Muscle layer of colon (tissue), 2 donors: ENCODE results near the gene GDF15.
"Not testable (repeated sequence)": the region's sequence is repeated elsewhere in the genome, so short reads cannot be mapped to it uniquely, and the experiment has no call there.

Source experiments
- H3K27ac ChIP-seq: one replicate; pipeline ENCODE4 v1.7.0; 2013; ENCODE audit warnings: low read depth, mild to moderate bottlenecking, low read length, moderate library complexity
- H3K27me3 ChIP-seq, 2 donors: one replicate each; pipeline ENCODE4 v1.7.0; 2013; ENCODE audit warnings: low read length in 2 of 2, mild to moderate bottlenecking in 2 of 2; ENCODE audit not compliant: insufficient read depth in 2 of 2, control insufficient read depth in 1 of 2
- H3K36me3 ChIP-seq: one replicate; pipeline ENCODE4 v1.7.0; 2013; ENCODE audit warnings: mild to moderate bottlenecking, low read length; ENCODE audit not compliant: insufficient read depth
- H3K4me1 ChIP-seq: one replicate; pipeline ENCODE4 v1.7.0; 2013; ENCODE audit warnings: mild to moderate bottlenecking, low read length; ENCODE audit not compliant: insufficient read depth
- H3K4me3 ChIP-seq, 2 donors: one replicate each; pipeline ENCODE4 v1.7.0; 2013; ENCODE audit warnings: low read length in 2 of 2, low read depth in 1 of 2, mild to moderate bottlenecking in 1 of 2, moderate library complexity in 1 of 2
- H3K9ac ChIP-seq: one replicate; pipeline ENCODE4 v1.7.0; 2013; ENCODE audit warnings: low read length
- H3K9me3 ChIP-seq: one replicate; pipeline ENCODE4 v1.7.0; 2013; ENCODE audit warnings: mild to moderate bottlenecking, low read length
- donor health status: abdominal sarcoma.
- donor health status: Adenocarcinoma of cecum.

GDF15 gene

DNA sequence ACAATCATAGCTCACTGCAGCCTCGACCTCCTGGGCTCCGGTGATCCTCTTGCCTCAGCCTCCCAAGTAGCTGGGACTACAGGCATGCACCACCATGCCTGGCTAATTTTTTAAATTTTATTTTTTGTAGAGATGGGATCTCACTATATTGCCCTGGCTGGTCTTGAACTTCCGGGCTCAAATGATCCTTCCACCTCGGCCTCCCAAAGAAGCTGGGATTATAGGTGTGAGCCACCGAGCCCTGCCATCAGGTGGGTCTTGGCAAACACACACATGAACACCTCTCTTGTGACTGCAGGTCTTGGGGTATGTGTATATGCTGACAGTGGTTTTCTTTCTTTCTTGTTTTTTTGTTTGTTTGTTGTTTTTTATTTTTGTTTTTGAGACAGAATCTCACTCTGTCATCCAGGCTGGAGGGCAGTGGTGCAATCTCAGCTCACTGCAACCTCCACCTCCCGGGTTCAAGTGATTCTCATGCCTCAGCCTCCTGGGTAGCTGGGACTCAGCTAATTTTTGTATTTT, 37.1 kb upstream of the GDF15 start:
- H3K4me1 ChIP-seq, H3K27me3 ChIP-seq, H3K36me3 ChIP-seq, H3K9ac ChIP-seq, H3K9me3 ChIP-seq, H3K27ac ChIP-seq, H3K4me3 ChIP-seq: not testable (repeated sequence)

DNA sequence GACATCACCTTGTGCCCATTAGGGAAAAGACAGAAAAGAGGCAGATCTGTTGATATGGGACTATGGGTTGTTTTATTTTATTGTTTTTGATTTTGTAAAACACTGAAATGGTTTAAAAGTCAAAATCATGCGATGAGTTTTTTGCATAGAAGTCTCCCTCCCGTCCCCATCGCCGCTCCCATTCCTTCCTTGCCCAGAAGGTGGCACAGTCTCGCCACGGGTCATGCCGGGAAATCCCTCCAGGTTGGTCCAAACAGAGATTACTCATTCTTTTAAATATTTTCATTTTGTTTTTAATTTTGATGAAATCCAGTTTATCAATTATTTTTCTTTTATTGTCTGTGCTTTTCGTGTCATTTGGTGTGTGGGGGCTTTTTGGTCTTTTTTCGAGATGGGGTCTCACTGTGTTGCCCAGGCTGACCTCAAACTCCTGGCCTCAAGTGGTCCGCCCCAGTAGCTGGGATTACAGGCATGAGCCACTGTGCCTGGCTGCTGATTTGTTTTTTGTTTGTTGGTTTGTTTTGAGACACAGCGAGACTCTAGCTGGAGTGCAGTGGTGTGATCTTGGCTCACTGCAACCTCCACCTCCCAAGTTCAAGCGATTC, 36.3 kb upstream of the GDF15 start:
- H3K9ac ChIP-seq = no peak overlapping the region
- no peak overlapping the region for H3K4me3 ChIP-seq
- H3K9me3 ChIP-seq = no peaks in the 10 kb centered on the region
- no peaks in the 10 kb centered on the region for H3K36me3 ChIP-seq
- no peak overlapping the region for H3K27ac ChIP-seq
- no peaks in the 10 kb centered on the region for H3K27me3 ChIP-seq
- H3K4me1 ChIP-seq = no peaks in the 10 kb centered on the region

DNA sequence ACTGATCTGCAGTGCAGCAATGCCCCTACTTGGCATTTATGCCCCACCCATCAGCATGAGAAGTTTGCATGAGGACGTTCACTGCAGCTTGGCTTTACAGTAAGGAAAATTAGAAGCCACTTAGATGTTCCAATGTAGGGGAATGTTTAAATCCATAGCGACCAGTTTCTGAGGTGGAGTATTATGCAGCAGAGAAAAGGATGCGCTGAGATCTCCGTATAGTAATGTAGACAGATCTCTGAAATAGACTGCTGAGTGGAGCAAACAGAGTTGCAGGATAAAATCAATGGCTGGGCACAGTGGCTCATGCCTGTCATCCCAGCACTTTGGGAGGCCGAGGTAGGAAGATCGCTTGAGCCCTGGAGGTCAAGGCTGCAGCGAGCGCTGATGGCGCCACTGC, 35.5 kb upstream of the GDF15 start:
- Histone ChIP-seq H3K4me3 (no peak overlapping the region), H3K9me3 (no peaks in the 10 kb centered on the region), H3K9ac (no peak overlapping the region), H3K4me1 (no peaks in the 10 kb centered on the region), H3K36me3 (no peaks in the 10 kb centered on the region), H3K27ac (no peak overlapping the region), H3K27me3 (no peaks in the 10 kb centered on the region)

DNA sequence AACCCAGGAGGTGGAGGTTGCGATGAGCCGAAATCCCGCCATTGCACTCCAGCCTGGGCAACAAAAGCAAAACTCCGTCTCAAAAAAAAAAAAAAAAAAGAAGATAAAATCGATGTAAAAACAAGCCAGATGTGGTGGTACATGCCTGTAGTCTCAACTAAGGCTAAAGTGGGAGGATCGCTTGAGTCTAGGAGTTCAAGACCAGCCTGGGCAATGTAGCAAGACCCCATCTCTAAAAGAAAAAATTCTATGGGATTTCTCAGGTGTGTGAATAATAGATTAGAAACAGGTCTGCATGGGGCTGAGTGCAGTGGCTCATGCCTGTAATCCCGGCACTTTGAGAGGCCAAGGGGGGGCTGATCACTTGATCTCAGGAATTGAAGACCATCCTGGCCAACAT, 34.4 kb upstream of the GDF15 start:
- H3K4me1 ChIP-seq = no peaks in the 10 kb centered on the region

DNA sequence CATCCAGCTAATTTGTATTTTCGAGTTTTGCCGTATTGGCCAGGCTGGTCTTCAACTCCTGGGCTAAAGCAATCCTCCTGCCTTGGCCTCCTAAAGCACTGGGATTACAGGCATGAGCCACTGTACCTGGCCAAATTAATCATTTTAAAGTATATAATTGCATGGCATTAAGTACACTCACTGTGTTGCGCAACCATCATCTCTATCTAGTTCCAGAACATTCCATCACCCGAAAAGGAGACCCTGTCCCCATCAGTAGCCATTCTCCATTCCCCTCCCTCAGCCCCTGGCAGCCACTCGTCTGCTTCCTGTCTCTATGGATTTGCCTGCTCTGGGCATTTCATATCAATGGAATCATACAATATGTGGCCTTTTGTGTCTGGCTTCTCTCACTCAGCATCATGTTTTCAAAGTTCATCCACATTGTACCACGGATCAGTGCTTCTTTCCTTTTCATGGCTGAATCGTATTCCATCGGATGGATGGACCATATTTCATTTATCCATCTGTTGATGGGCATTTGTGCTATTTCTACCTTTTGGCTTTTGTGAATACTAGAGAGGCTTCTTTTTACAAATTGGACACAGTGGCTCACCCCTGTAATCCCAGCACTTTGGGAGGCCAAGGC, 32.5 kb upstream of the GDF15 start:
- Histone ChIP-seq H3K9me3 (no peaks in the 10 kb centered on the region), H3K36me3 (peaks cover 16% of the 10 kb centered on the region), H3K27ac (no peak overlapping the region), H3K4me1 (no peaks in the 10 kb centered on the region), H3K9ac (no peak overlapping the region), H3K27me3 (no peaks in the 10 kb centered on the region), H3K4me3 (no peak overlapping the region)

More for the DNA sequence above, 34.4 kb upstream of the GDF15 start:
- no peak overlapping the region for H3K4me3 ChIP-seq
- no peak overlapping the region for H3K27ac ChIP-seq
- peaks cover under 1% of the 10 kb centered on the region for H3K36me3 ChIP-seq
- H3K9ac ChIP-seq = no peak overlapping the region
- H3K27me3 ChIP-seq = no peaks in the 10 kb centered on the region
- H3K9me3 ChIP-seq = no peaks in the 10 kb centered on the region

DNA sequence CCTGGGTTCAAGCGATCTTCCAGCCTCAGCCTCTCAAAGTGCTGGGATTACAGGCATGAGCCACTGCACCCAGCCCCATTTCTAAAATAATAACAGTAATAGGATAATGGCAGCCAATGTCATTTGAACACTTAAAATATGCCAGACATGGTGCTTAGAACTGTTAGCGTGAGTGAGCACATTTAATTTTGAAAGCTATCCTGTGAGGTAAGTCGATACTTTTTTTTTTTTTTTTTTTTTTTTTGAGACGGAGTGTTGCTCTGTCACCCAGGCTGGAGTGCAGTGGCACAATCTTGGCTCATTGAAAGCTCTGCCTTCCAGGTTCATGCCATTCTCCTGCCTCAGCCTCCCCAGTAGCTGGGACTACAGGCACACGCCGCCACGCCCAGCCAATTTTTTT, 31.2 kb upstream of the GDF15 start:
- not testable (repeated sequence) for H3K27ac ChIP-seq, H3K4me3 ChIP-seq, H3K4me1 ChIP-seq, H3K9ac ChIP-seq, H3K27me3 ChIP-seq, H3K9me3 ChIP-seq
- H3K36me3 ChIP-seq = peaks cover 16% of the 10 kb centered on the region

DNA sequence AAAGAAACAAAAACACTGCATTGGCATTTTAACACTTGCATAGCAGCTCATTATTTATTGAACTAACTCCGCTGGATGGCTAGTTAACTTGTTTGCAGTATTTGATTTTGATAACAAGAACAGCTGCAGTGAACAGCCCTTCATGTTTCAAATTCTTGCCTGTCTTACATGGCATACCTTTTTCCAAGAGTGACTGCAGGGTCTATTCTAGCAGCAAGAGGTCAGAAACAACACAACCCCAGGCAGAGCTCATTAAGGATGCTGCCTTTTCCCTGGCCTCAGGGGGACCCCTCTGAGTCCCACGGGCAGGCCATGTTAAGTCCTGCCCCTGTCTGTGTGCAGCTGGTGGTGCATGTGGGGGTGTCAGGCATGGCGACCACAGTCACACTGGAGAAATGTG, 28.9 kb upstream of the GDF15 start:
- no peaks in the 10 kb centered on the region for H3K4me1 ChIP-seq
- H3K9me3 ChIP-seq = no peaks in the 10 kb centered on the region
- peaks cover 20% of the 10 kb centered on the region for H3K36me3 ChIP-seq
- H3K9ac ChIP-seq = no peak overlapping the region
- H3K4me3 ChIP-seq = no peak overlapping the region
- no peak overlapping the region for H3K27ac ChIP-seq
- H3K27me3 ChIP-seq = no peaks in the 10 kb centered on the region

DNA sequence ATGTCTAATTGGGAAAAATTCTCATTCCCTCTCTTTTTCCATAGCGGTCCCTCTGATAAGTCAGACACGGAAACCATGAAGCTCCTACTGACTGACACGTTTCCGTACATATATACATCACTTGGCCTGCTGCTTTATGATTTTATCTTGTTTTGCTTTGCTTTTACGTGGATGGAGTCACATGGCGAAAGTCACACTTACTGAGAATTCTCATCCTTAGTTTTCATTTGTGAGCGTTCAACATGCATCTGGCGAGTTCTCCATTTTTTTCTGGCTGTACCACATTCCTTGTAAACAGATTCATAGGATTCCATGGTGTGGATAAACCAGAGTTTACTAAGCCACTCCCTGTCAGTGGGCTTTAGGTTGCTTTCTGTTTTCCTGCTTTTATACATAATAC, 24.3 kb upstream of the GDF15 start:
- peaks cover 14% of the 10 kb centered on the region for H3K4me1 ChIP-seq
- H3K36me3 ChIP-seq = peaks cover 18% of the 10 kb centered on the region
- H3K4me3 ChIP-seq = no peak overlapping the region
- H3K9me3 ChIP-seq = no peaks in the 10 kb centered on the region
- H3K27ac ChIP-seq = no peak overlapping the region
- H3K9ac ChIP-seq = no peak overlapping the region
- no peaks in the 10 kb centered on the region for H3K27me3 ChIP-seq

DNA sequence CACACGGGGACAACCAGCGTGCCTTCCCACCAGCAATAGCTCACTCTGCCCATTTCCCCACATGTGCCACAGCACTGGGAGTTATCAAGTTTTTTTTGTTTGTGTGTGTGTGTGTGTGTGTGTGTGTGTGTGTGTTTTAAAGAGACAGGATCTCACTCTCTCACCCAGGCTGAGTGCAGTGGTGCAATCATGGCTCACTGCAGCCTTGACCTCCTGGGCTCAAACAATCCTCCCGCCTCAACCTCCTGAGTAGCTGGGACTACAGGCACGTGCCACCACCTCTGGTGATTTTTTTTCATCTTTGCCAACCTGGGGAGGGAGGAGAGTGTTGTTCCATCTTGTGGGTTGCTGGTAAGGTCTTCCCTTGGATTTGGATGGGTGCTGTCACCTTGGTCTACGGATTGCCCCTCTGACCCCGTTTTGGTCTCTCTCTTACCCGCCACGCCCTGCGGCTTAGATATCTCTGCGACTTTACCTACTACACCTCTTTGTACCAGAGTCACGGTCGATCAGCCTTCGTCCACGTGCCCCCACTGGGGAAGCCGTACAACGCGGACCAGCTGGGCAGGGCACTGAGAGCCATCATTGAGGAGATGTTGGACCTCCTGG, 22.9 kb upstream of the GDF15 start:
- Histone ChIP-seq H3K27me3 (no peaks in the 10 kb centered on the region), H3K4me3 (no peak overlapping the region), H3K36me3 (peaks cover 4% of the 10 kb centered on the region), H3K4me1 (peaks cover 14% of the 10 kb centered on the region), H3K27ac (no peak overlapping the region), H3K9ac (no peak overlapping the region), H3K9me3 (no peaks in the 10 kb centered on the region)

DNA sequence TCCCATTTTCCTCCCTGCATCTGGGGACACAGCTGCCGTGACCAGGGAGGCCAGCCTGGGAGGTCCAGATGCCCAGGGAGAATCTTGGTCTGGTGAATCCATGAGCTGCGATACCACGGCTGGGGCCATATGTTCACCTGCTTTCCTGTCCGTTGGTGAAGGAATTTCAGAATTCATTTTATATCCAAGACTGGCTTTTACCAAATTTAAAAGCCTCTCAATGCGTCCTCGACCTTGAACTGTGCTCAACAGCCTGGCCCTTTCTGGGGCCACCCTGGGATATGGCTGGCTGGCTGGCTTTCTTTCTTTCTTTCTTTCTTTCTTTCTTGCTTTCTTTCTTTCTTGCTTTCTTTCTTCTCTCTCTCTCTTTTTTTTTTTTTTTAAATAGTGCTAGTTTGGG, 22.2 kb upstream of the GDF15 start:
- no peaks in the 10 kb centered on the region for H3K27me3 ChIP-seq
- H3K27ac ChIP-seq = no peak overlapping the region
- peaks cover 14% of the 10 kb centered on the region for H3K4me1 ChIP-seq
- H3K9ac ChIP-seq = no peak overlapping the region
- H3K4me3 ChIP-seq = no peak overlapping the region
- H3K9me3 ChIP-seq = no peaks in the 10 kb centered on the region
- peaks cover 4% of the 10 kb centered on the region for H3K36me3 ChIP-seq

DNA sequence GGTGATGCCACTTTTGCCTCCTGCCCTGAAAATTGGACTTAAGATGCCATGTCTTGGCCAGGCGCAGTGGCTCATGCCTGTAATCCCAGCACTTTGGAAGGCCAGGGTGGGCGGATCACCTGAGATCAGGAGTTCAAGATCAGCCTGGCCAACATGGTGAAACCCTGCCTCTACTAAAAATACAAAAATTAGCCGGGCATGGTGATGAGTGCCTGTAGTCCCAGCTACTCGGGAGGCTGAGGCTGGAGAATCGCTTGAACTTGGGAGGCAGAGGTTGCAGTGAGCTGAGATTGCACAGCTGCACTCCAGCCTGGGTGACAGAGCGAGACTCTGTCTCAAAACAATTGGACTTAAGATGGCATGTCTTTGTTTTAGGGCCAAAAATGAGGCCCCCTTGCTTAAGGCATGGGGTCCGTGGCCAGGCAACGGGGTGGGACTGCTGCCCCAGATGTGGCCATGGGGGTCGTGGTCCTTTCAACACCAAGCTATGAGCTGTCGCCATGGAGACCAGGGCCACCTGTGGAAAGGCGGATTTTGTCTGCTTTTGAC, 21.6 kb upstream of the GDF15 start:
- H3K36me3 ChIP-seq = not testable (repeated sequence)
- Histone ChIP-seq H3K27ac (peak overlapping the region; percentile 6), H3K4me3 (peak overlapping the region in 1 of 2 donors; percentile 14)

More for the DNA sequence above, 21.6 kb upstream of the GDF15 start:
- H3K9me3 ChIP-seq, H3K9ac ChIP-seq, H3K27me3 ChIP-seq: not testable (repeated sequence)
- H3K4me1 ChIP-seq = peaks cover 14% of the 10 kb centered on the region
